Skeletal muscle satellite cell (primary cell): ENCODE results near the gene HYCC2. TPM values are rescaled to one million over a fixed set of nuclear protein-coding genes. Genes with fewer than 3 reads are reported as not detected.
"Not testable (repeated sequence)": the region's sequence is repeated elsewhere in the genome, so short reads cannot be mapped to it uniquely, and the experiment has no call there.

ENCODE experiments used
- H3K27me3 ChIP-seq: 2 replicates; pipeline ENCODE4 v1.7.0; 2013; ENCODE audit warnings: low read length; ENCODE audit not compliant: control insufficient read depth, insufficient read depth
- H3K36me3 ChIP-seq: 2 replicates; pipeline ENCODE4 v1.7.0; 2013; ENCODE audit warnings: mild to moderate bottlenecking, control low read depth, low read length; ENCODE audit not compliant: insufficient read depth
- H3K4me1 ChIP-seq: 2 replicates; pipeline ENCODE4 v1.7.0; 2013; ENCODE audit warnings: low read length; ENCODE audit not compliant: control insufficient read depth, insufficient read depth
- H3K4me2 ChIP-seq: 2 replicates; pipeline ENCODE4 v1.7.0; 2013; ENCODE audit warnings: mild to moderate bottlenecking, low read length
- H3K4me3 ChIP-seq: 2 replicates; pipeline ENCODE4 v1.7.0; 2013; ENCODE audit warnings: low read length
- H3K9ac ChIP-seq: 2 replicates; pipeline ENCODE4 v1.7.0; 2013; ENCODE audit warnings: mild to moderate bottlenecking, low read depth, low read length, moderate library complexity
- H3K9me3 ChIP-seq: replicated peaks from 2 replicates; pipeline ENCODE4 v1.7.0; 2013; ENCODE audit warnings: mild to moderate bottlenecking, control low read depth, low read length
- total RNA-seq: library from RNA; depleted of rRNA; stranded (reverse); fragments of >200 nt; gene quantifications from 2 replicates; pipeline ENCODE4 v1.2.3, GENCODE V29; 2012; rRNA removed

The HYCC2 gene
- 8.1 and 8.7 TPM in 2 replicates for total RNA-seq

GRCh38 chr2:201071479-201072200 is at the start of gene HYCC2, which contains the start of gene NDUFB3:
HYCC2 (minus strand) TSS chr2:201071671; CDS start chr2:201024009, 47,662 bp downstream.
NDUFB3 (plus strand) TSS chr2:201072001; CDS start chr2:201078883, 6,882 bp downstream.
- H3K4me2 ChIP-seq = peak within 1 kb of the TSS; percentile 82
- no peaks in the 10 kb centered on the region for H3K27me3 ChIP-seq
- H3K9ac ChIP-seq = peak within 1 kb of the TSS; percentile 94
- H3K36me3 ChIP-seq = no peaks in the 10 kb centered on the region
- peaks cover 12% of the 10 kb centered on the region for H3K4me1 ChIP-seq
- peak within 1 kb of the TSS; percentile 91 for H3K4me3 ChIP-seq
- no peaks in the 10 kb centered on the region for H3K9me3 ChIP-seq

DNA sequence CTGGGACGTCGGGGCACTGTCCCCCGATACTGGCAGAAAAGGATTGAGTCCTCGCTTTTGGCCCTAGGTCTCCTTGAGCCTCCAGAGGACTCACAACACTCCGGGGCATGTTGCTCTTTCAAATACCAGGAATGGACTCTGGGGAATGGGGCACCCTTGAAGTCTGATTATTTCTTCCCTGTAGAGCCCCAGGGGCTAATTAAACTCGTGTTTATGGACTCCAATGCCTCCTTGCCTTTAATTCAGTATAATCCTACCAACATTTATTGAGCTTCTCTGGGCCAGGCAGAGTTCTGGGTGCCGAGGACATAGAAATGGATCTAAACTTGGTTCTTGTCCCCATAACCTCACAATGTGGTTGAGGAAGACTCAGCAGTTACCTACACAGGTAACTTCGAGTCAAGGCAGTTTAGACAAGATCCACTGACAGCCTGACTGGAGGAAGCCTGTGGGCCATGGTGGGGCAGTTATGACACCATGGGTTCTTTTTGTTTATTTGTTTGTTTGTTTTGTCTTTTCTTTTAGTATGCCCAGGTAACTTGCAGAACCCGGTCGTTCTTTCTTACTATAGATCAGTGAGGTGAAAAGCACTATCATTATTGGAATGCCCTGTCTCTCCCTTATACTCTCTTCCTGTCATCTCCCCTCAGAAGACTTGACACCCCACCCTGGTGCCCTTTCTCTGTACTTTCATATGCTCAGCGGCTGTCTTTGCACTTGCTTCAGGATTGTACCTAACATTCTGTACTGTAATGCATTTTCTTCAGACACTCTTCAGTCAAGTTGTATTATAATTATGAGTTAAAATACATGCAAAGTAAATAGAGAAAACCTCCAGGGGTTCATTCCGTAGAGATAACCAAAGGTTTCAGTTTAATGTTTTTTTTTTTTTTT is 47.7 kb upstream of the HYCC2 start:
- H3K4me1 ChIP-seq = peaks cover 57% of the 10 kb centered on the region
- H3K27me3 ChIP-seq = no peaks in the 10 kb centered on the region
- H3K4me2 ChIP-seq = peak overlapping the region; percentile 89
- H3K4me3 ChIP-seq = peak overlapping the region; percentile 75
- H3K9ac ChIP-seq = peak overlapping the region; percentile 93
- H3K36me3 ChIP-seq = peaks cover 10% of the 10 kb centered on the region
- no peaks in the 10 kb centered on the region for H3K9me3 ChIP-seq

DNA sequence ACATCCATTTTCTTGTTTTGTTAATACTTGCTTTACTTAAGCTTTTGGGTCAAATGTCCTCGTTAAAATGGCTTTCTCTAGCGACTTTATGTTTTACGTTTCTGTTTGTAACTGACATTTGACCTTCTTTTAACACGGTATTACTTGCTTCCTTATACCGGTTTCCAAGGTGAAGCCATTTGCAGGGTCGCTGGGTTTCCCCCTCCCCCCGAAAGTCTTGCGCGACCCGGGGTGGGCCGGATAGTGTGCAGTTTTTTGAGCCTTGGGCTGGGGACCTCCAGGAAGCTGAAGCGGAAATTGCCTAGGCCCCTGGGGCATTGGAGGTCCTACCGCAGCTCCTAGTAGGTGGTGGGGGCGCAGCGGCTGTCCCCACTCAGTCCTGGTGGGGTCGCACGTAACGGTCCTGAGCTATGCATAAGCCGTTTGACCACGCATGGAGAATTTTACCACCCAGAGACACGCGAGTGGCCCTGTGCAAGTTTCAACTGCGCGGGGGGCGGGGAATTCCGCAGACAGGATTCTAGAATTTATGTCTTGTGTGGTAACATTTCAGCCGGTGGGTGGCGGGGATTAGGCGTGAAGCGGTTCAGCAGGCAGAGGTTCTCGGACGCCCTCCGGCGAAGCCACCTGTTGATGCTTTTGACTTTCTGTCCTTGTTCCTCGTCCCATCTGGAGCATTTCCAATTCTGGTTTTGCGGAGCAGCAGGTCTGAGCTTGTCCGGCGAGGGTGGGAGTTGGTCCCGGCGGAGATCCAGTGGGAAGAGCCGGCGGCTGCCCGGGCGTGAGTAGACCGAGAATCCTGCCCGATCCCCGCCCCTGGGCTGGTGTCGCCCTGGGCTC is 46.9 kb upstream of the HYCC2 start:
- Histone ChIP-seq H3K4me1 (peaks cover 48% of the 10 kb centered on the region), H3K4me2 (peak overlapping the region; percentile 89), H3K27me3 (no peaks in the 10 kb centered on the region), H3K9ac (peak overlapping the region; percentile 93), H3K36me3 (peaks cover 10% of the 10 kb centered on the region), H3K4me3 (peak overlapping the region; percentile 75), H3K9me3 (no peaks in the 10 kb centered on the region)

- Histone ChIP-seq H3K36me3 (peaks cover 10% of the 10 kb centered on the region), H3K4me3 (peak overlapping the region; percentile 75), H3K4me1 (peaks cover 42% of the 10 kb centered on the region), H3K4me2 (peak overlapping the region; percentile 89), H3K9ac (peak overlapping the region; percentile 93)
- H3K9me3 ChIP-seq, H3K27me3 ChIP-seq: not testable (repeated sequence)
Observed at GRCh38 chr2:201117735-201118094, 46.2 kb upstream of the HYCC2 start.

GRCh38 chr2:201116959-201117734 is 45.7 kb upstream of the HYCC2 start:
- peaks cover 36% of the 10 kb centered on the region for H3K4me1 ChIP-seq
- H3K27me3 ChIP-seq = no peaks in the 10 kb centered on the region
- no peaks in the 10 kb centered on the region for H3K9me3 ChIP-seq
- H3K4me3 ChIP-seq = peak overlapping the region; percentile 75
- peak overlapping the region; percentile 93 for H3K9ac ChIP-seq
- peak overlapping the region; percentile 89 for H3K4me2 ChIP-seq
- peaks cover 6% of the 10 kb centered on the region for H3K36me3 ChIP-seq

GRCh38 chr2:201116115-201116958 is 44.9 kb upstream of the HYCC2 start, which contains the start of gene CFLAR:
CFLAR (plus strand) TSS chr2:201116164; CDS start chr2:201129866, 13,702 bp downstream.
- Histone ChIP-seq H3K4me2 (peak within 1 kb of the TSS; percentile 89), H3K4me1 (peaks cover 30% of the 10 kb centered on the region), H3K4me3 (peak within 1 kb of the TSS; percentile 75), H3K27me3 (no peaks in the 10 kb centered on the region), H3K36me3 (peaks cover 4% of the 10 kb centered on the region), H3K9me3 (no peaks in the 10 kb centered on the region), H3K9ac (peak within 1 kb of the TSS; percentile 93)

GRCh38 chr2:201114846-201115245 is 43.4 kb upstream of the HYCC2 start:
- H3K4me2 ChIP-seq = peak overlapping the region; percentile 64
- H3K36me3 ChIP-seq = no peaks in the 10 kb centered on the region
- H3K9ac ChIP-seq = no peak overlapping the region
- no peaks in the 10 kb centered on the region for H3K9me3 ChIP-seq
- peaks cover 19% of the 10 kb centered on the region for H3K4me1 ChIP-seq
- H3K27me3 ChIP-seq = no peaks in the 10 kb centered on the region
- peak overlapping the region; percentile 43 for H3K4me3 ChIP-seq

GRCh38 chr2:201114350-201114749 is 42.9 kb upstream of the HYCC2 start:
- peaks cover 16% of the 10 kb centered on the region for H3K4me1 ChIP-seq
- peak overlapping the region; percentile 43 for H3K4me3 ChIP-seq
- H3K4me2 ChIP-seq = peak overlapping the region; percentile 64
- H3K27me3 ChIP-seq = no peaks in the 10 kb centered on the region
- no peaks in the 10 kb centered on the region for H3K9me3 ChIP-seq
- H3K9ac ChIP-seq = no peak overlapping the region
- no peaks in the 10 kb centered on the region for H3K36me3 ChIP-seq

DNA sequence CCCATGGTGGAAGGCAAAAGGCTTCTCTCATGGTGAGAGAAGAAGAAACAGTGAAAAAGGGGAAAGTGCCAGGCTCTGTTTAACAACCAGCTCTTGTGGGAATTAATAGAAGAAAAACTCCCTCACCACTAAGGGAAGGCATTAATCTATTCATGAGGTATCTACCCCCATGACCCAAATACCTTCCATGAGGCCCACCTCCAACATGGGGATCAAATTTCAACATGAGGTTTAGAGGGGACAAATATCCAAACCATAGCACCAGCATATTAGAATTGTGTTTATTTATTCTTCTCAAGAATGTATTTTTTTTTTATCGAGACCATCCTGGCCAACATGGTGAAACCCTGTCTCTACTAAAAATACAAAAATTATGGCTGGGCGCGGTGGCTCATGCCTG is 39.6 kb upstream of the HYCC2 start:
- Histone ChIP-seq H3K27me3 (no peaks in the 10 kb centered on the region), H3K4me2 (no peak overlapping the region), H3K4me3 (no peak overlapping the region)

GRCh38 chr2:201110615-201111014 is 39.1 kb upstream of the HYCC2 start:
- Histone ChIP-seq H3K9ac (no peak overlapping the region), H3K4me3 (no peak overlapping the region), H3K4me1 (peaks cover 12% of the 10 kb centered on the region), H3K9me3 (no peaks in the 10 kb centered on the region), H3K27me3 (no peaks in the 10 kb centered on the region), H3K4me2 (no peak overlapping the region), H3K36me3 (no peaks in the 10 kb centered on the region)

More for the DNA sequence above, 39.6 kb upstream of the HYCC2 start:
- Histone ChIP-seq H3K9me3 (no peaks in the 10 kb centered on the region), H3K4me1 (peaks cover 12% of the 10 kb centered on the region), H3K9ac (no peak overlapping the region), H3K36me3 (no peaks in the 10 kb centered on the region)
